ENCODE results near the gene PLD6.

- TF ChIP-seq CTCF (IDR thresholded peaks at IDR 0.05) (no peak), POLR2A (IDR thresholded peaks at IDR 0.05) (no peak), EP300 (IDR thresholded peaks at IDR 0.05) (no peak), POLR2AphosphoS5 (IDR thresholded peaks at IDR 0.05) (no peak)
These were observed 9.4 kb upstream of the PLD6 start for GRCh38 chr17:17215575-17215974.
